Activated T-helper 17 cell treated with anti-CD3 and anti-CD28 coated beads, Interleukin-2, amount 50 U/mL, for 72 hours (primary cell): ENCODE measurements around the gene TANC1. TPM values are rescaled to one million over a fixed set of nuclear protein-coding genes. Genes with fewer than 3 reads are reported as not detected.

Source experiments
- ATAC-seq: fragments of 150-1000 bp; cut with Tn5 transposase; replicated peaks from 2 replicates; pipeline ENCODE4 v1.10.0; 2021; ENCODE audit warnings: mild to moderate bottlenecking, moderate library complexity
- H3K27ac Mint-ChIP-seq: one replicate; pipeline ENCODE4 v1.8.0; 2022; ENCODE audit warnings: mixed read lengths
- H3K27me3 Mint-ChIP-seq: one replicate; pipeline ENCODE4 v1.8.0; 2022; ENCODE audit warnings: mixed read lengths
- H3K36me3 Mint-ChIP-seq: one replicate; pipeline ENCODE4 v1.8.0; 2022; ENCODE audit warnings: low read depth, mild to moderate bottlenecking, mixed read lengths
- H3K4me1 Mint-ChIP-seq: one replicate; pipeline ENCODE4 v1.8.0; 2022; ENCODE audit warnings: mixed read lengths
- H3K4me3 Mint-ChIP-seq: one replicate; pipeline ENCODE4 v1.8.0; 2022; ENCODE audit warnings: mild to moderate bottlenecking, mixed read lengths
- H3K9me3 Mint-ChIP-seq: one replicate; pipeline ENCODE4 v1.8.0; 2022; ENCODE audit warnings: mixed read lengths
- total RNA-seq, 2 donors: library from RNA; stranded (reverse); gene quantifications; one replicate each; pipeline ENCODE4 v1.2.3, GENCODE V29; 2022

The TANC1 gene
- total RNA-seq, 2 donors from 2014 or later, result 1.4 to 1.7 TPM

- ATAC-seq, result no peak
- peaks cover 6% of the 10 kb centered on the region for H3K4me1 Mint-ChIP-seq
- H3K36me3 Mint-ChIP-seq, result no peaks in the 10 kb centered on the region
- H3K27ac Mint-ChIP-seq, result no peak overlapping the region
- H3K9me3 Mint-ChIP-seq, result no peaks in the 10 kb centered on the region
- H3K27me3 Mint-ChIP-seq, result no peaks in the 10 kb centered on the region
- H3K4me3 Mint-ChIP-seq, result no peak overlapping the region
Measured at GRCh38 chr2:158948964-158949699, 19.3 kb upstream of the TANC1 start.

- no peak for ATAC-seq
- H3K4me3 Mint-ChIP-seq, result peak overlapping the region; percentile 1
Measured at GRCh38 chr2:158953454-158953853, 15.0 kb upstream of the TANC1 start.

GRCh38 chr2:158953926-158954763 is 14.3 kb upstream of the TANC1 start:
- peaks cover 7% of the 10 kb centered on the region for H3K4me1 Mint-ChIP-seq
- H3K4me3 Mint-ChIP-seq, result peak overlapping the region; percentile 1
- peak overlapping the region; percentile 6 for H3K27ac Mint-ChIP-seq
- no peaks in the 10 kb centered on the region for H3K9me3 Mint-ChIP-seq
- no peaks in the 10 kb centered on the region for H3K36me3 Mint-ChIP-seq
- peaks cover 4% of the 10 kb centered on the region for H3K27me3 Mint-ChIP-seq
- ATAC-seq, result peak; percentile 88

More at GRCh38 chr2:158953454-158953853, 15.0 kb upstream of the TANC1 start:
- H3K36me3 Mint-ChIP-seq, result no peaks in the 10 kb centered on the region
- H3K27ac Mint-ChIP-seq, result peak overlapping the region; percentile 6
- H3K9me3 Mint-ChIP-seq, result no peaks in the 10 kb centered on the region
- H3K4me1 Mint-ChIP-seq, result peaks cover 7% of the 10 kb centered on the region
- peaks cover 4% of the 10 kb centered on the region for H3K27me3 Mint-ChIP-seq

- ATAC-seq, result no peak
- Mint-ChIP-seq H3K4me1 (peaks cover 7% of the 10 kb centered on the region), H3K36me3 (no peaks in the 10 kb centered on the region), H3K27me3 (peaks cover 4% of the 10 kb centered on the region), H3K27ac (no peak overlapping the region), H3K4me3 (no peak overlapping the region), H3K9me3 (no peaks in the 10 kb centered on the region)
Measured at GRCh38 chr2:158955842-158956365, 12.5 kb upstream of the TANC1 start.

GRCh38 chr2:158958365-158958764 is 10.1 kb upstream of the TANC1 start:
- Mint-ChIP-seq H3K27me3 (peaks cover 4% of the 10 kb centered on the region), H3K9me3 (no peaks in the 10 kb centered on the region), H3K36me3 (no peaks in the 10 kb centered on the region), H3K4me3 (no peak overlapping the region), H3K27ac (no peak overlapping the region), H3K4me1 (peaks cover 7% of the 10 kb centered on the region)
- ATAC-seq, result no peak

- H3K9me3 Mint-ChIP-seq, result no peaks in the 10 kb centered on the region
Measured at GRCh38 chr2:158960193-158960592, 8.2 kb upstream of the TANC1 start.

GRCh38 chr2:158962074-158962473 is 6.4 kb upstream of the TANC1 start:
- ATAC-seq, result no peak

More at GRCh38 chr2:158960193-158960592, 8.2 kb upstream of the TANC1 start:
- no peak overlapping the region for H3K27ac Mint-ChIP-seq
- no peak for ATAC-seq
- no peaks in the 10 kb centered on the region for H3K4me1 Mint-ChIP-seq
- peaks cover 4% of the 10 kb centered on the region for H3K27me3 Mint-ChIP-seq
- no peak overlapping the region for H3K4me3 Mint-ChIP-seq
- no peaks in the 10 kb centered on the region for H3K36me3 Mint-ChIP-seq

GRCh38 chr2:158963071-158963470 is 5.4 kb upstream of the TANC1 start:
- Mint-ChIP-seq H3K27me3 (peaks cover 2% of the 10 kb centered on the region), H3K27ac (no peak overlapping the region), H3K36me3 (no peaks in the 10 kb centered on the region), H3K4me3 (no peak overlapping the region), H3K4me1 (no peaks in the 10 kb centered on the region), H3K9me3 (no peaks in the 10 kb centered on the region)
- no peak for ATAC-seq

More at GRCh38 chr2:158962074-158962473, 6.4 kb upstream of the TANC1 start:
- no peak overlapping the region for H3K27ac Mint-ChIP-seq
- H3K9me3 Mint-ChIP-seq, result no peaks in the 10 kb centered on the region
- no peak overlapping the region for H3K4me3 Mint-ChIP-seq
- no peaks in the 10 kb centered on the region for H3K36me3 Mint-ChIP-seq
- no peaks in the 10 kb centered on the region for H3K27me3 Mint-ChIP-seq
- no peaks in the 10 kb centered on the region for H3K4me1 Mint-ChIP-seq

- no peaks in the 10 kb centered on the region for H3K9me3 Mint-ChIP-seq
- H3K27me3 Mint-ChIP-seq, result peaks cover 12% of the 10 kb centered on the region
- peaks cover 9% of the 10 kb centered on the region for H3K4me1 Mint-ChIP-seq
- no peak overlapping the region for H3K27ac Mint-ChIP-seq
- H3K4me3 Mint-ChIP-seq, result no peak overlapping the region
- ATAC-seq, result no peak
- no peaks in the 10 kb centered on the region for H3K36me3 Mint-ChIP-seq
Measured at GRCh38 chr2:158965107-158965506, 3.3 kb upstream of the TANC1 start.

- H3K27me3 Mint-ChIP-seq, result peaks cover 16% of the 10 kb centered on the region
- peaks cover 15% of the 10 kb centered on the region for H3K4me1 Mint-ChIP-seq
- no peak overlapping the region for H3K4me3 Mint-ChIP-seq
- no peak for ATAC-seq
- no peaks in the 10 kb centered on the region for H3K9me3 Mint-ChIP-seq
- no peaks in the 10 kb centered on the region for H3K36me3 Mint-ChIP-seq
- no peak overlapping the region for H3K27ac Mint-ChIP-seq
Measured at GRCh38 chr2:158965641-158966040, 2.8 kb upstream of the TANC1 start.

GRCh38 chr2:158966312-158966711 is 2.1 kb upstream of the TANC1 start:
- no peak for ATAC-seq
- H3K36me3 Mint-ChIP-seq, result no peaks in the 10 kb centered on the region
- H3K4me3 Mint-ChIP-seq, result no peak overlapping the region
- H3K27ac Mint-ChIP-seq, result no peak overlapping the region
- H3K4me1 Mint-ChIP-seq, result peaks cover 15% of the 10 kb centered on the region
- H3K27me3 Mint-ChIP-seq, result peaks cover 16% of the 10 kb centered on the region
- H3K9me3 Mint-ChIP-seq, result no peaks in the 10 kb centered on the region

- H3K27ac Mint-ChIP-seq, result no peak overlapping the region
- H3K9me3 Mint-ChIP-seq, result no peaks in the 10 kb centered on the region
- H3K4me1 Mint-ChIP-seq, result peaks cover 15% of the 10 kb centered on the region
- H3K4me3 Mint-ChIP-seq, result no peak overlapping the region
- no peak for ATAC-seq
- no peaks in the 10 kb centered on the region for H3K36me3 Mint-ChIP-seq
- H3K27me3 Mint-ChIP-seq, result peaks cover 16% of the 10 kb centered on the region
Measured at GRCh38 chr2:158967114-158967730, 1.2 kb upstream of the TANC1 start.

GRCh38 chr2:158967731-158968395 is 577 bp upstream of the TANC1 start:
- no peaks in the 10 kb centered on the region for H3K36me3 Mint-ChIP-seq

GRCh38 chr2:158969162-158969714 is 798 bp downstream of the TANC1 start:
- peak; percentile 9 for ATAC-seq
- peak overlapping the region; percentile 25 for H3K27ac Mint-ChIP-seq
- no peaks in the 10 kb centered on the region for H3K9me3 Mint-ChIP-seq
- H3K4me1 Mint-ChIP-seq, result peaks cover 15% of the 10 kb centered on the region
- no peaks in the 10 kb centered on the region for H3K36me3 Mint-ChIP-seq
- H3K4me3 Mint-ChIP-seq, result peak overlapping the region; percentile 87
- peaks cover 23% of the 10 kb centered on the region for H3K27me3 Mint-ChIP-seq

More at GRCh38 chr2:158967731-158968395, 577 bp upstream of the TANC1 start:
- Mint-ChIP-seq H3K4me1 (peaks cover 15% of the 10 kb centered on the region), H3K9me3 (no peaks in the 10 kb centered on the region), H3K27me3 (peaks cover 18% of the 10 kb centered on the region), H3K27ac (no peak overlapping the region), H3K4me3 (peak overlapping the region; percentile 87)
- no peak for ATAC-seq
